NCI-H1436 (cell line): ENCODE measurements around the gene TSKU.
"Not testable (repeated sequence)": the region's sequence is repeated elsewhere in the genome, so short reads cannot be mapped to it uniquely, and the experiment has no call there.

Experiments
- DNase-seq: peaks from one replicate; lab custom pipeline; 2025; lab: John Stamatoyannopoulos, UW

The TSKU gene

GRCh38 chr11:76788661-76789442, 5.7 kb downstream of the TSKU start:
- DNase-seq, result no peak

GRCh38 chr11:76789443-76789719, 6.2 kb downstream of the TSKU start:
- DNase-seq, result no peak

- no peak for DNase-seq
These were observed 7.1 kb downstream of the TSKU start for GRCh38 chr11:76790251-76790650.

GRCh38 chr11:76791002-76791770, 8.0 kb downstream of the TSKU start:
- DNase-seq, result not testable (repeated sequence)

GRCh38 chr11:76791861-76792260, 8.7 kb downstream of the TSKU start:
- DNase-seq, result no peak

- no peak for DNase-seq
These were observed 9.5 kb downstream of the TSKU start for GRCh38 chr11:76792505-76793264.

GRCh38 chr11:76793391-76794291, 10.5 kb downstream of the TSKU start:
- peak; percentile 37 for DNase-seq

GRCh38 chr11:76794371-76795289, 11.5 kb downstream of the TSKU start:
- no peak for DNase-seq

GRCh38 chr11:76795290-76795935, 12.3 kb downstream of the TSKU start:
- DNase-seq, result no peak

- no peak for DNase-seq
These were observed 12.8 kb downstream of the TSKU start for GRCh38 chr11:76795936-76796441.

GRCh38 chr11:76796511-76797198, 13.5 kb downstream of the TSKU start:
- no peak for DNase-seq

- no peak for DNase-seq
These were observed 14.4 kb downstream of the TSKU start for GRCh38 chr11:76797341-76798201.

GRCh38 chr11:76798202-76798581, 15.0 kb downstream of the TSKU start:
- DNase-seq, result no peak

GRCh38 chr11:76798671-76799065, 15.5 kb downstream of the TSKU start:
- DNase-seq, result no peak

- peak; percentile 59 for DNase-seq
These were observed 16.1 kb downstream of the TSKU start for GRCh38 chr11:76799066-76799804.

- no peak for DNase-seq
These were observed 17.5 kb downstream of the TSKU start for GRCh38 chr11:76800466-76801200.

GRCh38 chr11:76801225-76801624, 18.1 kb downstream of the TSKU start:
- DNase-seq, result no peak
